GM23338 (cell line): ENCODE measurements around the gene UNC5B. TPM values are rescaled to one million over a fixed set of nuclear protein-coding genes. Genes with fewer than 3 reads are reported as not detected.

Experiments
- ATAC-seq: fragments of 200-7000 bp; cut with Tn5 transposase; 3 replicates; pipeline ENCODE4 v1.9.1; 2020
- DNase-seq: peaks from one replicate; pipeline ENCODE4 v3.0.0-alpha.2; 2015; ENCODE audit warnings: low spot score
- H2AFZ ChIP-seq: fragments of 200-600 bp; sonication (generic); 2 replicates; pipeline ENCODE4 v1.8.0; 2016; ENCODE audit warnings: antibody characterized with exemption, mild to moderate bottlenecking, moderate library complexity
- H3F3A ChIP-seq: fragments of 200-600 bp; sonication (generic); replicated peaks from 2 replicates; pipeline ENCODE4 v1.8.0; 2017; ENCODE audit warnings: antibody characterized with exemption, mixed run types, low read depth
- H3K27ac ChIP-seq: fragments of 200-600 bp; sonication (generic); 2 replicates; pipeline ENCODE4 v1.6.1; 2016; ENCODE audit warnings: low read depth
- H3K27me3 ChIP-seq: fragments of 200-600 bp; sonication (generic); 2 replicates; pipeline ENCODE4 v1.8.0; 2016; ENCODE audit warnings: mild to moderate bottlenecking, mixed run types, moderate library complexity; ENCODE audit not compliant: insufficient read depth
- H3K36me3 ChIP-seq: fragments of 200-600 bp; sonication (generic); 2 replicates; pipeline ENCODE4 v1.8.0; 2016; ENCODE audit warnings: mild to moderate bottlenecking; ENCODE audit not compliant: insufficient read depth
- H3K4me1 ChIP-seq: fragments of 200-600 bp; sonication (generic); 2 replicates; pipeline ENCODE4 v1.8.0; 2016; ENCODE audit warnings: mild to moderate bottlenecking, moderate library complexity; ENCODE audit not compliant: insufficient read depth
- H3K4me2 ChIP-seq: fragments of 200-600 bp; sonication (generic); 2 replicates; pipeline ENCODE4 v1.7.1; 2017; ENCODE audit warnings: mixed run types
- H3K4me3 ChIP-seq: fragments of 200-600 bp; sonication (generic); 2 replicates; pipeline ENCODE4 v1.6.1; 2016; ENCODE audit warnings: mixed run types
- H3K79me2 ChIP-seq: fragments of 200-600 bp; sonication (generic); replicated peaks from 2 replicates; pipeline ENCODE4 v1.8.0; 2017; ENCODE audit warnings: mild to moderate bottlenecking; ENCODE audit not compliant: insufficient read depth
- H3K9me2 ChIP-seq: fragments of 200-600 bp; sonication (generic); 2 replicates; pipeline ENCODE4 v1.8.0; 2017; ENCODE audit not compliant: insufficient read depth
- H4K20me1 ChIP-seq: fragments of 200-600 bp; sonication (generic); replicated peaks from 2 replicates; pipeline ENCODE4 v1.8.0; 2017; ENCODE audit warnings: mild to moderate bottlenecking; ENCODE audit not compliant: insufficient read depth
- H3K27ac Mint-ChIP-seq: 2 replicates; pipeline ENCODE4 v1.8.0; 2020; ENCODE audit warnings: inconsistent platforms, mild to moderate bottlenecking, moderate library complexity, mixed read lengths
- H3K27me3 Mint-ChIP-seq: 3 replicates; pipeline ENCODE4 v1.8.0; 2022; ENCODE audit warnings: low read depth, mild to moderate bottlenecking, moderate library complexity, mixed read lengths, inconsistent platforms; ENCODE audit not compliant: insufficient read depth, poor library complexity
- H3K36me3 Mint-ChIP-seq: 3 replicates; pipeline ENCODE4 v1.8.0; 2021; ENCODE audit warnings: low read depth, mild to moderate bottlenecking, inconsistent platforms, moderate library complexity, mixed read lengths
- H3K4me1 Mint-ChIP-seq: 3 replicates; pipeline ENCODE4 v1.8.0; 2020; ENCODE audit warnings: mild to moderate bottlenecking, inconsistent platforms, mixed read lengths
- H3K4me3 Mint-ChIP-seq: 3 replicates; pipeline ENCODE4 v1.8.0; 2021; ENCODE audit warnings: moderate library complexity, mild to moderate bottlenecking, inconsistent platforms, mixed read lengths
- H3K9me3 Mint-ChIP-seq: 3 replicates; pipeline ENCODE4 v1.8.0; 2020; ENCODE audit warnings: moderate library complexity, mild to moderate bottlenecking, inconsistent platforms, mixed read lengths
- CREB1 ChIP-seq: fragments of 250-450 bp; sonication (Bioruptor Pico); IDR thresholded peaks from 2 replicates; pipeline ENCODE4 v1.5.0; 2020; ENCODE audit warnings: low read depth, mild to moderate bottlenecking, moderate library complexity
- CTCF ChIP-seq, 2 experiments: fragments of 200-600 bp in 1 of 2; sonication (generic) in 1 of 2; conservative IDR thresholded peaks; 2 replicates each; pipeline versions ENCODE4 v1.5.1 to v1.6.1; 2016 to 2017; ENCODE audit warnings: antibody characterized with exemption in 2 of 2, low read depth in 2 of 2, mild to moderate bottlenecking in 2 of 2, moderate library complexity in 1 of 2
- EZH2phosphoT487 ChIP-seq: fragments of 200-600 bp; sonication (generic); IDR thresholded peaks from one replicate; pipeline ENCODE4 v1.8.1; 2018; ENCODE audit warnings: antibody characterized with exemption; ENCODE audit not compliant: unreplicated experiment
- JUNB ChIP-seq: IDR thresholded peaks from one replicate; pipeline ENCODE4 v1.6.1; 2016; ENCODE audit warnings: antibody characterized with exemption; ENCODE audit not compliant: unreplicated experiment
- REST ChIP-seq: IDR thresholded peaks from one replicate; pipeline ENCODE4 v1.6.1; 2018; ENCODE audit warnings: antibody characterized with exemption; ENCODE audit not compliant: unreplicated experiment
- ZNF114 ChIP-seq: fragments of 250-450 bp; sonication (Bioruptor Pico); IDR thresholded peaks from 2 replicates; pipeline ENCODE4 v1.5.0; 2020; ENCODE audit warnings: mild to moderate bottlenecking, moderate library complexity
- polyA plus RNA-seq: library from polyadenylated mRNA; unstranded; fragments of >200 nt; fragmentation: Nextera tagmentation; extraction: Ambion mirVana; gene quantifications from 2 replicates; pipeline ENCODE4 v1.2.1, GENCODE V29; 2016
- total RNA-seq: library from RNA; depleted of rRNA; stranded (reverse); fragments of >200 nt; shearing (Covaris generic); gene quantifications from 2 replicates; pipeline ENCODE4 v1.2.3, GENCODE V29; 2014

The UNC5B gene
- total and polyA plus RNA-seq, 2 experiments from 2014 or later: 8.0 to 31.2 TPM

- no peak for TF ChIP-seq REST
- no peak for TF ChIP-seq EZH2phosphoT487
These were observed 71.0 kb downstream of the UNC5B start (continued) for GRCh38 chr10:71283410-71283809.

GRCh38 chr10:71283876-71284275 is 71.5 kb downstream of the UNC5B start:
- no peaks in the 10 kb centered on the region for H3F3A ChIP-seq
- DNase-seq: no peak

More at GRCh38 chr10:71283876-71284275, 71.5 kb downstream of the UNC5B start:
- Histone ChIP-seq H4K20me1 (no peaks in the 10 kb centered on the region), H3K9me2 (no peaks in the 10 kb centered on the region), H3K79me2 (no peaks in the 10 kb centered on the region), H3K27me3 (no peaks in the 10 kb centered on the region), H3K4me2 (no peak overlapping the region), H3K36me3 (peaks cover 4% of the 10 kb centered on the region), H3K4me3 (no peak overlapping the region), H3K27ac (no peak overlapping the region), H2AFZ (no peak overlapping the region), H3K4me1 (peaks cover 4% of the 10 kb centered on the region; the same call in 1 of the 2 replicates)
- H3K4me3 Mint-ChIP-seq: no peak overlapping the region
- peak overlapping the region; percentile 65 for H3K27ac Mint-ChIP-seq
- H3K36me3 Mint-ChIP-seq: peaks cover 39% of the 10 kb centered on the region
- H3K27me3 Mint-ChIP-seq: peaks cover 9% of the 10 kb centered on the region
- no peak for ATAC-seq
- no peak for TF ChIP-seq JUNB
- no peak for TF ChIP-seq CTCF (conservative IDR thresholded peaks at IDR 0.05; ENCODE audit: low read depth in 2 of 2)
- no peak for TF ChIP-seq ZNF114
- no peak for TF ChIP-seq CREB1 (CRISPR knock-in tag)
- no peaks in the 10 kb centered on the region for H3K9me3 Mint-ChIP-seq
- H3K4me1 Mint-ChIP-seq: peaks cover 18% of the 10 kb centered on the region
